GM18499 (cell line): Measurements from ENCODE around the gene SNAP47.

ENCODE experiments used
- ATAC-seq: cut with Tn5 transposase; IDR thresholded peaks from one replicate; pipeline ENCODE4 v1.9.1; 2021; ENCODE audit warnings: moderate number of reproducible peaks; ENCODE audit not compliant: insufficient read depth, unreplicated experiment

The SNAP47 gene

DNA sequence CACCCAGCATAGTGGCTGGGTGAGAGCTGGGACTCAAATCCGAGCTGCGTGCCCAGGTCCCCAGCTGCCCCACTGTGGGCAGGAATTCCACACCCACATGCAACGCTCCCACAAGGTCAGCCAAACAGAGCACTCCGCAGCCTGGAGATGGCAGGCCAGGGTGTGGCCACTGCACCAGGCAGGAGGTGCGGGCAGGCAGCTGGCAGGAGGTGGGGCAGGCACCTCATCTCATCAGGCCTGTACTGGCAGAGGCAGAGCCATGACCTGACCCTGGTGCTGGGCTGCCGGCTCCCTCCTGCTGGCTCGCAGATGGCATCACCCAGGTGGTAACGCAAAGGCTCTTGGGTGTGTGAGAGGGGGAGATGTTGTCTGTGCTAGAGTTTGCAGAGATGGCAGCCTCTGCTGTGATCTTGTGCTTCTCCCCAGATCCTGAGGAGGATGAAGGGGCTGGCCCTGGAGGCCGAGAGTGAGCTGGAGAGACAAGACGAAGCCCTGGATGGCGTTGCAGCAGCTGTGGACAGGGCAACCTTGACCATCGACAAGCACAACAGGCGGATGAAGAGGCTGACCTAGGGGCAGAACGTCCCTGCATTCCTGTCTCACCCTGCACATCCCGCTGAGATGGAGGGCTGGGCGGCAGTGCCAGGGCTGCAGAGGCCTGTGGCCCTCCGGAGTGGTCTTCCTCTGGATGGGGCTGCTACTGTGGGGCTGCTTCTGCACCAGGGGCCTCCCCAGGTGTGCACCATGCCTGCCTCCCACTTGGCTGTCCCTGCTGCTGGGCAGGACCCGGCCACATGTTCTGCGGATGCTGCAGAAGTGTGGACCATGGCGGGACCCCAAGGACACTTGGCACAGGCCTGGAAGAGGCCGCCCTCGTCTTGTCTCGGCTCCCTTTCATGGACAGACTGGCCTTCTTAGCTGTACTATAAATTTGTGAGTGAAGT is 45.1 kb downstream of the SNAP47 start:
- ATAC-seq = no peak

DNA sequence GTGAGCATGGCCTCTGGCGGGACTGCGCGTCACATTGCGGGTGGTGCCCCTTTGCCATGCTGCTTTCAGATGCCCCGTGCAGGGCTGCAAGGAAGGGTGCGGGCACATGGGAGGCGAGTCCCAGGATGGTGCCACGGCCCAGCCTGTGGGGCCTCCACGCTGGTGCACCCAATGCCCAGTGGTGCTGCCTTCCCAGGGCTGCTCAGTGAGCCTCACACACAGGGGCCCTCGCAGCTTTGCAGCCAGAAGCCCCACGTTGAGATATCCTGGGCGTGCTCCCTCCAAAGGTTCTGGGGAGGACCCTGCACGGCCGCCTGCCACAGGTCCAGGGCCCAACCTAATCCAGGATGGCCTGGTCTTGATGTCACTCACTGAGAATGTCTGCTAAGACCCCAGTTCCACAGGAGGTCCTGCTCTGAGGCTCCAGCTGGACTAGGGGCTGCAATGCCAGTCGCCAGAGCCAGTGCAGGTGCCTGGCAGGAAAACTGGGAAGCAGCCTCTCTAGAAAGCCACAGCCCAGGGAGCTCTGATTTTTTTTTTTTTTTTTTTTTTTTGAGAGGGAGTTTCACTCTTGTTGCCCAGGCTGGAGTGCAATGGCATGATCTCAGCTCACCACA is 46.2 kb downstream of the SNAP47 start:
- no peak for ATAC-seq

DNA sequence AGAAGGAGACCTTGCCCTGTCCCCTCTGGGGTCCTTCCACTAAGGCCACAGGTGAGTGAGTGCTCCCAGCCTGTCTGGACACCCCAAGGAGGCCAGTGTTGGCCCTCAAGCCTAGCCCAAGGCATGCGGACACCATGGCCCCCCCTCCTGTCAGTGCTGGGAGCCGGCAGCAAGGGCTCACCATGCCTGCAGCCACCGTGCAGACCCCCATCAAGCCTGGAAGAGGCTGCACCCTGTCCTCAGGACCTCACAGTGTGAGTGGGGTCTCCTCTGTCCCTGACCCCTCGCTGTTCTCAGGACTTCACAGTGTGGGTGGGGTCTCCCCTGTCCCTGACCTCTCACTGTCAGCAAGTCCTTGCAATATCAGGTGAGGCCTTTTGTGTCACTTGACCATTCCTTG is 47.0 kb downstream of the SNAP47 start:
- ATAC-seq = no peak

DNA sequence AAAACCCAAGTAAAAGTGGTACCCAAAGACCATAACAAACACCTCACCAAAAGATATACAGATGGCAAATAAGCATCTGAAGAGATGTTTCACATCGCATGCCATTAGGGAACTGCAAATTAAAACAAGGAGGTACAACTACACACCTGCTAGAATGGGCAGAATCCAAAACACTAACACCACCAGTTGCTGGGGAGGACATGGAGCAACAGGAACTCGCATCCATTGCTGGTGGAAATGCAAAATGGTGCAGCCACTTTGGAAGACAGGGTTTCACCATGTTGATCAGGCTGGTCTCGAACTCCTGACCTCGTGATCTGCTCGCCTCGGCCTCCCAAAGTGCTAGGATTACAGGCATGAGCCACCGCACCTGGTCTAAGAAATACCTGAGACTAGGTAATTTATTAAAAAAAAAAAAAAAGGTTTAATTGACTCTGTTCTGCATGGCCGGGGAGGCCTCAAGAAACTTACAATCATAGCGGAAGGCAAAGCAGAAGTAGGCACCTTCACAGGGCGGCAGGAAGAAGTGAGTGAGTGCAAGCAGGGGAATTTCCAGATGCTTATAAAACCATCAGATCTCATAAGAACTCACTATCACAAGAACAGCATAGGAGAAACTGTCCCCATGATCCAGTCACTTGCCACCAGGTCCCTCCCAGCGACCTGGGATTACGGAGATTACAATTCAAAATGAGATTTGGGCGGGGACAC is 50.0 kb downstream of the SNAP47 start:
- ATAC-seq = no peak

DNA sequence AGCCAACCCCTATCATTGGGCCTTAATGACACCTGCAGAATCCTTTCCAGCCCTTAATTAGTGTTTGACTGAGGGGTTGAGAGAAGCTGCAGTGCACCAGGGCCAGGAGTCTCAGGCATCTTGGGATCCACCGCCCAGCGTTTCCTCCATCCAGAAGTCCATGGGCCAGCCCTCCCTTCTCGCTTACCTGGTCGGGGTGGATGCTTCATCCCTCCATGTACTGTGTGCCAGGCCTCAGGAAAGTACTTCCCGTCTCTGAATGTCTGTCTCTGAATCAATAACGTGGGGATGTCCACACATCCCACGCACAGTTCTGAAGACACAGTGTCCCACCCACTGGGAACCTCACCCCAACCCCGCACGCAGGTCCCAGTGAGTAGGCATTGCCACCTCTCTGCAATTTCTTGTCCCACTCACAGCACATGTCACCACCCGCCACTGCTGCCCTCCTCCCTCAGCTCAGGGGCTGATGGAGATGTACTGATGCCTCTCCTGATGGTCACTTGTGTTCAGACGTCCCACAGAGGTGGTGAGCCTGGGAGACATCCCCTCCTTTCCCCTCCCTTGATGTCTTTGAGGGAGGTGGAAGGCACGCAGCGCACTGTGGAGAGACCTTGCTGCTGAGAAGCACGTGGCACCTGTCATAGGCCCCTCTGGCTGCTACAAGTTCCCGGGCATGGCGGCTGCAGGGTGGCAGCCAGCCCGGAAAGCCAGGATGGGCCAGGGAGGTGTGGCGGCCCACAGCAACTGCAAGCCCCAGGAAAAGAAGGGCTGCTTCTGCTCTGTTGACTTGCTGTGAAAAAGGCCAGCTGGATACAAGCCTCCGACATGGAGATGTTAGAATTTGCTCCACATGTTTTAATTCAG is 50.8 kb downstream of the SNAP47 start:
- no peak for ATAC-seq

DNA sequence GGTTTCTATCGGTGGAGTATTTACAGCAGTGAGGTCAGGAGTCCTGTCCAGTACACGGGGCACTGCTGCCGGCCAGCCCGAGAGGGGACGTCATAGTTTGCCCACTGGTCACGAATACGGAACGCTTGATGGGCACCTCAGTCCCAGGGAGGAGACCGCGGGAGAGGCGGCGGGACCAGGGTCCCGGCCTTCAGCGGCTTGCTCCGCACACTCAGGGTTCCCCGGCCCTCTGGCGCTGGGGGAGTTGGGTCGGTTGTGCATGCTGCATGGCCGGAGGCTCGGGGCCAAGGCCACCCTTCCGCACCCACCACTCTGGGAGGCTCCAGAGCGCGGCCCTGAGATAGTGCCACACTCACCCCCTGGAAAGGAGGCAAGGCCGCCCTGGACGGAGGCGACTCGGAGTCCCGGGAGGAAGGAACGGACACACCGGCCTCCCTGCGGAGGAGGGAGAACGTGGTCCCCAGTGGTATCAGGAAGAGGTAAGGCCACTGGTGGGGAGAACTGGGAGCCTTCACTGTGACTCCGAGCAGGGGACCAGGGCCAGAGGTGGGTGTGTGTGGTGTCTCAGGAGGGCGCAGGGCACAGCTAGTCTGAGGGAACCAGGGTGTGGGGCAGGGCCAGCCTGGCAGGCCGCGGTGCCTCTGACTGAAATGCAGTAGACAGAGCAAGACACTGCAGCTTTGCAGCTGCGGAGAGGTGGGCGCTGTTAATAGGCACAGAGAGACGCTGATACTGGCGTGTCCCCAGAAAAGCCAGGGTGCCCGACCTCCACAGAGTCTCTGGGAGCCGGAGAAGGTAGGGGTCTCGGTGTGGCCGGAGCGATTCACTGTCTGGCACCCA is 51.7 kb downstream of the SNAP47 start:
- no peak for ATAC-seq

DNA sequence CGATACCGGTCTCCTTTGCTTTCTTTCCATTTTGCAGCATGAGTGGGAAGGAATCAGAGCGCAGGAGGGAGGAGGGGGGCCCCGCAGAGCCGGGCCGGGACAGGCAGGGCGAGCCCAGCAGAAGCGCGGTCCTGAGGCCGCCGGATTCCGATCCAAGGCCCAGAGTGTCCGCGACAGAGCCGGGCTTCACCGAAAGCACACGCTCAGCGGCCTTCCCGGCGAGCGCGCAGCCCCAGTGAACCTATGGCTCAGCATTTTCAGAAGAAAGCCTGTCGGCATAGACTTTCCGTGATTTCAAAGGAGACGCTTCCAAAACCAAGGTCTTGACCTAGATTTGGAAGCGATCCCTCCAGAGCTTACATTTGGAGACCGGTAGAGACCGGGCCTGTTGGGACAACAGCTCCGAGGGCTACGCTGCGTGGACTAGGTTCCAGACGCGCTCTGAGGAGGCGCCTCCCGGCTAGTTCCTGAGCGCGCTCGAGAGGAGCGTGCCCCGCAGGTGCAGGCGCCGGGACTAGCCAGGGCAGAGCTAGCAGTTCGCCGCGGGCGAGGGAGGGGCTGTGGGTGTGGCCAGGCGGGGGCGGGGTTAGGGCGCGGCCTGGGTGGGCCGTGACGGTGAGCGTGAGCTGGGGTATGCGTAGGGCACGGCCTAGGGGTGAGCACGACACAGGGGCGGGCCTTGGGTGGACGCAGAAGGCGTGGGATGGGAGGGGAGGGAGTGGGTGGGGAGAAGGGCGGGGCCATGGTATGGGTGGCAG is 52.5 kb downstream of the SNAP47 start:
- ATAC-seq = peak; percentile 72

DNA sequence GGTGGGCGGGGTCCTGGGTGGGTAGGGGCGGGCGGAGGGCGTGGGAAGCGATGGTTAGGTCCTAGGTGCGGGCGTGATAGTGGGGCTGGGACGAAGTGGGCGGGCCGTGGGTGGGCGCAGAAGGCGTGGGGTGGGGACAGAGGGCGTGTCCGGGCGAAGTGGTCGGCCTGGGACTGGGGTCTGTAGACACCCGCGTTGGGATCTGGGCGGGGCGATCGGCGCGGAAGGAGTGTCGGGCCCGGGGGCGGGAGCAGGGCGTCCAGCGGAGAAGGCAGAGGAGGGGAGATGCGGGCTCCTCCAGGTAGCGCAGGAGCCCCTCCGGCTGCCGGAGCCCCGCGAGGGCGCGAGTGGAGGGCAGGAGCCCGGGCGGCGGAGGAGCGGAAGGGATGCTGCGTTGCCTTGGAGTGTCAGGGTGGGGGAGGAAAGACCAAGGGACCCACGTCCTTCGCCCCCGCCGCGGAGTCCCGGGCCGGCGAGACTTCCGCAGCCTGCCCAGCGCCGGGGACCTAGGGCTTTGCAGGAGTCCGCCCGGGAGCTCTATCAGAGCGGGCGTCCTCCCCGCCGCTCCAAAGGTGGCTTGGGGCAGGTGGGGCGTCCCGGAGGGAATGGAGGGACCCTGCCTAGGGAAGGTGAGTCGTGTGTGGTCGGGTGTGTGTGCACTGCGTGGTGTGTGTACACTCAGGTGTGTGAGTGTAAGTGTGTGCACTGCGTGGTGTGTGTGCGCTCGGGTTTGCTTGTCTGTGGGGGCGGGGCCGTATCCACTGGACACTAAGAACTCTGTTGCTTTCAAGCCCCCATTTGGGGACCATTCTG is 53.2 kb downstream of the SNAP47 start:
- no peak for ATAC-seq

DNA sequence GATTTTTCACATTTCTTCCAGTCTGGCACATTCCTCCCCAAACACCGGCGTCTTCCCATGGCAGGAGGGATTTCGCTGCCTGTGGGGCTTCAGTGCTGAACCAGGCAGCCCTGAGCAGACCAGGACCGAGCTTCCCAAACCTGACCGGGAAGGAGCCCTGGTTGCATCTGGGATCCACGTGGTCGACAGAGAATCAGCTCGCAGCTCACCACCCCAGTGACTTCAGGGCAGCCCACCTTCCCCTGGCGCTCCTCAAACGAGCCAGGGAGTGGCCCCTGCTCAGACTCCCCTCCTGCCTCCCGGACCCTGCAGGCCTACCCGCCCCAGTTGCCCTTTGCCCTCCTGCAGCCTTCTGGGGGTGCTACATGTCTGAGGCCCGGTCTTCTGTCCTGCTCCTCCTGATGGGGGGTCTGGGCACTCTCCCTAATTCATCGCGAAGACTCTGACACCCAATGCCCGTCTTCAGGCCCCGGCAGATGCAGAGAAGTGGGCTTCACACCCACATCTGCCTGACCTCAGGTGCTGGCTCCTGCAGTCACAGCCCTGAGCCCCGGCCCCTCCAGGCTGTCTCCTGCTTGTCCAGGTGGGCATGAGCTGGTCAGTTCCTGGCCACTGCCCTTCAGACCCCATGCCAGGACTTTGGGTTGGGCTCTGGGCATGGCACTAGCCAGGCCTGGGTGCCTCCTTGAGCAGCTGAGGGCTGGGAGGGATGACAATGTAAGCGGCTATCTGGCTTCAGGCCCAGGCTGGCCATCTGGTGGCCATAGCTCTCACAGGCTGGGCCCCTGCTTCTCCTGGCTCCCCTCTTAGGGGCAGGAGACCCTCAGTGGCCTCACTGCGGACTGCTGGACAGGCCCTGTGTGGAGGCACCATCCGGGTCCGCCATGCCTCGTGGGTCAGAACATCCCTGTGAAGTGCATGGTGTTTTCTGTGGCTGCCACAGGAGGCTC is 54.1 kb downstream of the SNAP47 start:
- ATAC-seq = no peak

DNA sequence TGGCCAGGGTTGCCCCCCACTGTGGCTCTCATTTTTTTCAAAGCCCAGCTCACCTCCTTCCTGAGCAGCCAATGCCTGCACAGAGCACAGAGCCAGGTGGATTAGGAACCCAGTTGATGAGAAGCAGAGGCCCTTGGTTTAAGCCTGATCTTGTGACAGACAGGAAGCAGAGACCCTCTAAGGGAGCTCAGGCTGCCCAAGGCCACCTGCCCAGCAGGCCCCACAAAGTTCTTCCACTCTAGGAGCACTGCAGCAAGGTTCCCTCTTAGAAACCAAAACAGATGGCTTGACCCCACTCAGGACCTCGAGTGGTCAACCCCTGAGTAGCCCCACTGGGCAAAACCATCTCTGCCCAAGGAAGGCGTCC is 54.8 kb downstream of the SNAP47 start:
- no peak for ATAC-seq

DNA sequence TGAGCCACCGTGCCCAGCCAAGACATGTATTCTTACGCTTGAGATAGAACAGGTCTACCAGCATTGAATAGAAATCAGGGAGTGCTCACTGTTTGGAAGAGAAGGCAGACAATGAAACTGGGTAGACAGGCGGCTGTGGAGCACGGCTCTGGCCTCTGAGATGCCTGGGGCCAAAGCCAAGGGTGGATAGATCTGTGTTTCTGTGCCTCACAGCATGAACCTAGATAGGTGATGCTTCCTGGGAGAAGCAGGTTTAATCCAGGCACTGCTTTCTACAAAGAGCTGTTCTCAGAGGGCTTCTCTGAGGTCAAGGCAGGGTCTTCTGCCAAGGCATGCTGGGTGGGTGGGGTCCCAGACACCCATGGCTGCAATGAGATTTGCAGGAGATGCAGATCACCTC is 55.6 kb downstream of the SNAP47 start:
- no peak for ATAC-seq

DNA sequence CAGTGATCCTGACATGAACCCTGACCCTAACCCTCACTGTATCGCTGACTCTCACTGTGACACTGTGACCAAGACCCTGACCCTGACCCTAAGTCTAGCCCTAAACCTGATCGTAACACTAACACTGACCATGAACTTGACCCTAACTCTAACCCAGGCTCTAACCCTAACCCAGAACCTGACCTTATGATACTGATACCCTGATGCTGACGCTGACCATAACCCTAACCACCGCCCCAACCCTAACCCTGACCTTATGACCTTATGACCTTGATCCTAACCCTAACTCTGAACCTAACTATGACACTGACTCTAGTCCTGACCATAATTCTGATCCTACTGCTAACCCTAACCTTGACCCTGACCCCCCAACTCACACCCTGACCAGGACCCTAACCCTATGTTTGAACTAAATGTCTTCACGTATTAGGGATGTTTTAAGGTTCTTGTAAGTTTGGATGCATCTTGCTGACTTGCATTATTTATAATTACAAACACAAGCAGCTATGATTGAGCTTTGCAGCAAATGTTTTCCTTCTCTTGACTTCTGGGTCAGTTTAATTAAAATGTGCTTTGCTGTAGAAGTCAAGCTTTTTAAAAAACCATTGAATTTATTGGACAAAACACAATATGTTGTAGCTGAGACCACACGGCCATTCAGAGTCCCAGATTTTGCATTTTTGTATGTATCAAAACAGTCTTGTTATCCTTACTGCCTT is 56.3 kb downstream of the SNAP47 start:
- no peak for ATAC-seq

DNA sequence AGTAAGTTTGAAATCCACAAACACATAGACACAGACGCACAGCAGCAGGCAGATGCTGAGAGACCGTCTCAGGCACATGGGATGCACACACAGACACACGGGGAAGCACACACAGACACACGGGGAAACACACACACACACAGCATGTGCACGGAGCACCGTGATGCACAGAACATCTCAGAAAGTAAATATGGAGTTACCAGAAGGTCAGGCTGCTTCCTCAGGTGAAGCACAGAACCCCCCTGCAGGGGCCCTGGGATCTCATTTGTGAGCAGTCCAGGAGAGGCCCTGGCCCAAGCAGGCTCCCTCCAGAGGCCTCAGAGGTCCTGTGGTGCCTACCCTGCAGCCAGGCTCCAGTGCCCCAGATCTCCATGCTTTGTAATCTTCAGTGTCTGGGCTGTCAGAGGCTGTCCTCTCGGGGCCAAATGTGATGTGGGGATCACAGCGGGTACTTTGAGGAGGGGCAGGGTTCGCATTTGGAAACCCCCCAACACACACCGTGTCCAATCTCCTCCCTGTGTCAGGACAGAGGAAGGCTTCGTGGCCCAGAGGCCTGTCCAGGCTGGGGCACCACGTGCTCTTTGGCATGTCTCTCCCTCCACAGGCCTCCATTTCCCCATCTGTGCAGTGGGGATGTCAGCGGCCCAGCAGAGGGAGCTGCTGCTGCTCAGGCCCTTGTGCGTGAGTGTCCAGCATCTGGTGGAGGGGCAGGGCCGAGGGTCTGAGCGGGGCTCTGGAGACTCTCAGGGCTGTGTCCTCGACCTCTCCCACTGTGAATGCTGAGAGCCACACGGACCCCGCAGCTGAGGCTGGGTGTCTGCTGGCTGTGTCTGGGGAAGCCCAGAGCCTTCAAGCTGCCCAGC is 57.2 kb downstream of the SNAP47 start:
- no peak for ATAC-seq

DNA sequence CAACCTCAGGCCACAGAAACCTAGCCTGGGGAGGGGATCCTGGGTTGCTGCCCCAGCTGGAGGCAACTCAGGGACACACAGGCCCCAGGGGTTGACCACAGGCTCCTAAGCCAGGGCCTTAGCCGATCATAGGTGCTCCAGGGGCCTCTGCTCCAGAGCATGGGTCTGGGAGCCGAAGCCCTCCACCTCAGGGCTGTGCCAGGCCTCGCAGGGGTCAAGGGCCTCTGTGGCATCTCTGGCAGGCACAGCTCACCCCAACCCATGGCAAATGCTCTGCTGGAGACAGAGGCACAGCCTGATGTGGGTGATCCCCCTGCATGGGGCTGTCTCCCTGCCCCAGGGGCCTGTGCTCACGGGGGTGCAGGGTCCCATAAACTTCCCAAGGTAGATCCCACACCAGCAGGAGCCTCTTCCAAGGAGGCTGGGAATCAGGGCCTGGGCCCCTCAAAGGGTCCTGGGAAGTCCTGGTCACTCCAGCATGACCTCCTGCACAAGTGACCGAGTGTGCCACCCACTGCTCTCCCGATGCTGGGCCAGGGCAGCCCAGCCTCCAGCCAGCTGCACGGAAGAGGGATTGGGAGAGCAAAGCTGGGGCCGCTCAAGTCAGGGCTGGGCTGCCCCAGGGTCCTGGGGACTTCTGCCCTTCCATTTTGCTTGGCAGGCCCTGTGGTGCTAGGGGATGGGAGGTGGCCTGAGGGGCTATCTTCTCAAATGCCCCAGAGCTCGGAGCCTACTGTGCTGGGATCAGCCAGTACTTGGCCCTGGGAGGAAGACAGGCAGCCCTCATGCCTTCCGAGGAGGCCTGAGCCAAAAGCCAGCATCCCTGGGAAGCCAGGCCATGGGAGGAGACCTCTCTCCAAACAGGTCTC is 58.1 kb downstream of the SNAP47 start:
- no peak for ATAC-seq
